Measurements from ENCODE around the gene FHDC1.

- TF ChIP-seq CTCF (IDR thresholded peaks at IDR 0.05) (no peak), PHF8 (IDR thresholded peaks at IDR 0.05; ENCODE audit: borderline replicate concordance, low read depth) (no peak), SREBF2 (IDR thresholded peaks at IDR 0.05) (no peak), HDAC2 (IDR thresholded peaks at IDR 0.05) (no peak), EP300 (IDR thresholded peaks at IDR 0.05) (no peak), MAZ (IDR thresholded peaks at IDR 0.05; ENCODE audit: borderline replicate concordance, low read depth, low read length) (no peak), MAX (IDR thresholded peaks at IDR 0.05) (no peak), RAD21 (conservative IDR thresholded peaks at IDR 0.05 in 1 of 2, IDR thresholded peaks at IDR 0.05 in 1 of 2) (no peak), NR3C1 (IDR thresholded peaks at IDR 0.05) (no peak), POLR2A (IDR thresholded peaks at IDR 0.05; ENCODE audit: low read length) (no peak), REST (IDR thresholded peaks at IDR 0.05) (no peak), FOSL2 (IDR thresholded peaks at IDR 0.05) (no peak), FOSL2 (CRISPR knock-in tag; IDR thresholded peaks at IDR 0.05) (no peak), CEBPB (IDR thresholded peaks at IDR 0.05) (no peak), JUNB (IDR thresholded peaks at IDR 0.05) (no peak)
Measured at GRCh38 chr4:153005899-153006381, 69.8 kb downstream of the FHDC1 start.

All from A549 (cell line).